ENCODE results near the gene ERICH3.

Gene ERICH3

GRCh38 chr1:74596717-74597116, 76.9 kb downstream of the ERICH3 start:
- TF ChIP-seq, protein P1, sequence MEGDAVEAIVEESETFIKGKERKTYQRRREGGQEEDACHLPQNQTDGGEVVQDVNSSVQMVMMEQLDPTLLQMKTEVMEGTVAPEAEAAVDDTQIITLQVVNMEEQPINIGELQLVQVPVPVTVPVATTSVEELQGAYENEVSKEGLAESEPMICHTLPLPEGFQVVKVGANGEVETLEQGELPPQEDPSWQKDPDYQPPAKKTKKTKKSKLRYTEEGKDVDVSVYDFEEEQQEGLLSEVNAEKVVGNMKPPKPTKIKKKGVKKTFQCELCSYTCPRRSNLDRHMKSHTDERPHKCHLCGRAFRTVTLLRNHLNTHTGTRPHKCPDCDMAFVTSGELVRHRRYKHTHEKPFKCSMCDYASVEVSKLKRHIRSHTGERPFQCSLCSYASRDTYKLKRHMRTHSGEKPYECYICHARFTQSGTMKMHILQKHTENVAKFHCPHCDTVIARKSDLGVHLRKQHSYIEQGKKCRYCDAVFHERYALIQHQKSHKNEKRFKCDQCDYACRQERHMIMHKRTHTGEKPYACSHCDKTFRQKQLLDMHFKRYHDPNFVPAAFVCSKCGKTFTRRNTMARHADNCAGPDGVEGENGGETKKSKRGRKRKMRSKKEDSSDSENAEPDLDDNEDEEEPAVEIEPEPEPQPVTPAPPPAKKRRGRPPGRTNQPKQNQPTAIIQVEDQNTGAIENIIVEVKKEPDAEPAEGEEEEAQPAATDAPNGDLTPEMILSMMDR (IDR thresholded peaks at IDR 0.05; ENCODE audit: insufficient read depth, low read depth, low read length, missing control alignments), result no peak
- DNase-seq (ENCODE audit: low read depth), result no peak
- no peak overlapping the region for H3K4me3 ChIP-seq (ENCODE audit: low read depth, low read length)

DNA sequence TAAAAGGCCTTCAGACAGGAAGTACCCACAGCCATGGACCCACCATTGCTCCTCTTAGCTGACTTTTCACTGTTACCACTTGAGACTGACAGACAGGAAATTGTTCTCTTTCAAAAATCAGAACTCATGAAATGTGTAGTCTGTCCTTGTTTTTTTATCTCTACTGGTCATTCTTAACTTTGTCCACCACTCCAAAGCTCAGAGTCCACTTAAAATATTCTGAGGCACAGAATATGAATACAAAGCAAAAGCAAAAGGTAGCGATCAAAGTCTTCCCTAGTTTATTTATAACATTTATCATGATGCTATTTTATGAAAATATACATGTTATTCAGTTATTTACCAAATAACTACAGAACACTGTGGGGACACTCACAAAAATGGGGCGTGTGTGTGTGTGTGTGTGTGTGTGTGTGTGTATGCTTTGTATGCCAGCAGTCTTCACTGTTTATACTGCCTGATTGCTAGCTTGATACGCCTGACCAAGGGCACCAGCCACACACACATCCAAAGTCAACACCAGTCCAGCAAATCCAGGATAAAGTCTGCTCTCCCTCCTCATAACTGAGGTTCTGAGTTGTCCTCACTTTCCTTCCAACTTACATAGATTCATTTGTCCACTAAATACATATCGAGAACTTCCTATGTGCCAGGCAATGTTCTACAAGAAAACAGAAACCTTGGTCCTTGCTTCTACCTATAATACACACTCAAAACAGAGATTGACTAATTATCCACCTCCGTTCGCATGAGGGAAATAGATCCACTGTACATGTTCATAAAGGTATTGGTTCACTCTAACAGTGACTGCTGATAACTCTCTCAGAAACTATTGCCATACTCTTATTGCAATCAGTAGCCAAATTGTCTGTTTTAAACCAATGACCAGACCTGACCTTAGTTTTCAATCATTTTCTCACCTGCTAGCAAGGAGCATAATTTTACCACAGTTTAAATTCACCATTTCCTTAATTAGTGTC, 79.4 kb downstream of the ERICH3 start:
- no peak overlapping the region for H3K4me3 ChIP-seq (ENCODE audit: low read depth, low read length)
- DNase-seq (ENCODE audit: low read depth), result no peak
- TF ChIP-seq, protein P1 (IDR thresholded peaks at IDR 0.05; ENCODE audit: insufficient read depth, low read depth, low read length, missing control alignments), result no peak

DNA sequence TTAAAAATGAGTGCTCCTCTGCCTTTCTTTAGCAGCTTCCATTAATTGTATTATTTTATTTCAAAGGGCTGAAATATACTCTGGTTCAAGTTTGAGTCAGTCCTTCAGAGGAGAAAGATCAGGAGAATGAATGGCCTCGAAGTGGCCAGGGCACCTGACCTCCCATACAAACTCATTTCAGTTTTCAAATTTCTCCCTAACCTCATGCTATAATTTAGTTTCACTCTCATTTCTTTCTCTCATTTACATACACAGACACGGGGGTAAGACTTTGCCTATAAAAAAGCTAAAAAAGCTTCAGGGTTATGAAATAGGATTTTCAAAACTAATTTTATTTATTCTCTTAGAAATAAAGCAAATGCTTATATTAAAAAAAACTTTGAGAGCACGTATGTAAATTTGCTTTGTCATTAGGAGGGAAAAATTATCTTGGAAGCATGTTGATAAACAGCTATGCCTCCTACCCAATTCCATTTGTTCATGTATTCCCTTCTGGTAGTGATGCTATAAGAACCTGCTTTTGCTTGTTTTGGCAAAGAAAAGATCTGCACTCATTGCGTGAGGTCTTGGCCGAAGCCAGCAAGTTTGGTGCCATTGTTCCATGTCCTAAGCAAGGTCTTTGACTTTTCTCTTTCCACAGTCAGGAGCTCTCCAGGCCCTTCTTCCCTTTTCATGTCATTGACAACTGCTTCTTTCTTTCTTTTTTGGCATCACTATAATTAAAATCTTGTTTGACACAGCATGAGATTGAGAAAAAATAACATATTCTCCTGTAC, 80.8 kb downstream of the ERICH3 start:
- H3K4me3 ChIP-seq (ENCODE audit: low read depth, low read length), result no peak overlapping the region
- TF ChIP-seq, protein P1 (IDR thresholded peaks at IDR 0.05; ENCODE audit: insufficient read depth, low read depth, low read length, missing control alignments), result no peak
- no peak for DNase-seq (ENCODE audit: low read depth)

GRCh38 chr1:74591949-74592348, 81.6 kb downstream of the ERICH3 start:
- no peak overlapping the region for H3K4me3 ChIP-seq (ENCODE audit: low read depth, low read length)
- DNase-seq (ENCODE audit: low read depth), result no peak
- TF ChIP-seq, protein P1 (IDR thresholded peaks at IDR 0.05; ENCODE audit: insufficient read depth, low read depth, low read length, missing control alignments), result no peak

- H3K4me3 ChIP-seq (ENCODE audit: low read depth, low read length), result no peak overlapping the region
- DNase-seq (ENCODE audit: low read depth), result no peak
- TF ChIP-seq, protein P1 (IDR thresholded peaks at IDR 0.05; ENCODE audit: insufficient read depth, low read depth, low read length, missing control alignments), result no peak
Measured at GRCh38 chr1:74590288-74590687, 83.3 kb downstream of the ERICH3 start.

- no peak for DNase-seq (ENCODE audit: low read depth)
- TF ChIP-seq, protein P1 (IDR thresholded peaks at IDR 0.05; ENCODE audit: insufficient read depth, low read depth, low read length, missing control alignments), result no peak
- H3K4me3 ChIP-seq (ENCODE audit: low read depth, low read length), result no peak overlapping the region
Measured at GRCh38 chr1:74587888-74588287, 85.7 kb downstream of the ERICH3 start.

All from GM12865 (cell line).